Activated T-helper 1 cell treated with anti-CD3 and anti-CD28 coated beads, Interleukin-2, amount 50 U/mL, for 16 hours (primary cell): Measurements from ENCODE around the gene IQCH.
"Not testable (repeated sequence)": the region's sequence is repeated elsewhere in the genome, so short reads cannot be mapped to it uniquely, and the experiment has no call there.

Source experiments
- DNase-seq, 2 donors: peaks; one replicate each; pipeline ENCODE4 v3.0.0-alpha.2; 2020; ENCODE audit warnings: low read depth in 1 of 2, low spot score in 1 of 2

The IQCH gene

DNA sequence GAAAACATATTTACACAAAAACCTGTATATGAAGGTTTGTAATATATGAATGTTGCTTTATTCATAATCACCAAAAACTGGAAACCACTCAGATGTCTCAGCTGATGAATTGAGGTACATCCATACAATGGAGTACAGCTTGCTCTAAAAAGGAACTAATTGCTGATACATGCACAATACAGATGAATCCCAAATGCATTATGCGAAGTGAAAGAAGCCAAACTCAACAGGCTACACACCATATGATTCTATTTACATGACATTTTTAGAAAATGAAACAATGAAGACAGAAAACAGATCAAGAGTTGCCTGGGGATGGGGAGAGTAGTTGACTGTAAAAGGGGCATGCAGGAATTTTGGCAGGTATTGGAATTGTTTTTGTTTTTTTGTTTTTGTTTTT, 95.5 kb downstream of the IQCH start:
- DNase-seq, result no peak

DNA sequence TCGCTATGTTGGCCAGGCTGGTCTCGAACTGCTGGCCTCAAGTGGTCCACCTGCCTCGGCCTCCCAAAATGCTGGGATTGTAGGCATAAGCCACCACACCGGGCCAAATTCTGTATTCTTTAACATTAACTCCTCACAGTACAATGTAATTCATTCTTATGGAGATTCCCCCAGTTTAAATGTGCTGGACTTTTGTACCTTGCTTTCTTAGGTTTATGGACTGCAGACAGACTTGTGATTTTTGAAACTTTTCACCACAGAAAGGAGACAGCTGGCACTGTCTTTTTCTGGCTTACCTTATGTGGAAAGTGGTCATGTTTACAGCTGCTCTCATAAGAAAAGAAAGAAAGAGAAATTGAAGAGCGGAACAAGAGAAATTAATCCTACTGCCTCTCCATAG, 103.8 kb downstream of the IQCH start:
- no peak for DNase-seq

- DNase-seq, result no peak
Observed at GRCh38 chr15:67358812-67359211, 104.2 kb downstream of the IQCH start.

DNA sequence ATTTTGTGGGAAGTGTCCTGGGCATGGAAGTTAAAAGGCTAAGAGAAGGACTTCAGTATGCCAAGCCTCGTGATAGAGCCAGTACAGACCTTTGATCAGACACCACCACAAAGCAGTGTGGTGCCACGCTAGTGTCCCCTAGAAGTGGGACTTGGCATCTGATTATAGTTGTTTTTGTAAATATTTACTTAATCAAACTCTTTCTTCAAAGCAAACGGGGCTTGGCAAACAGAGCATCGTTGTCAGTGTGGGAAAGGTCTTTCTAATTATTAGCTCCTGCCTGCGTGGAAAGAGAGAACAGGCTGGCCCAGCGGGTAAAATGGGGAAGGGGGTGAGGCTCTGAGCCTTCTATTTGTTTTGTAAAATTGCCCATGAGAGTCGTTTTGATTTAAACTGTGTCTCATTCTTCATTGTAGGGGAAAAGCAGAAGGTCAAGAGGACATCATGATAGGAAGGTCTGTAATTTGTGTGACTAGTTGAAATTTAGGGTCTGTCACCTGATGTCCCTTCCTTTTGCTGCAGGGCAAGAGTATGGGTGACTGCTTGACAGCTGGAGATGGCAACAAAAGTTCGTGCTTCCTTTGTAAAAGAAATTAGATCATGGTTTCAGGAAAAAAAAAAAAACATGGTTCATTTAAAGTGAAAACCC, 105.0 kb downstream of the IQCH start:
- DNase-seq, result no peak

DNA sequence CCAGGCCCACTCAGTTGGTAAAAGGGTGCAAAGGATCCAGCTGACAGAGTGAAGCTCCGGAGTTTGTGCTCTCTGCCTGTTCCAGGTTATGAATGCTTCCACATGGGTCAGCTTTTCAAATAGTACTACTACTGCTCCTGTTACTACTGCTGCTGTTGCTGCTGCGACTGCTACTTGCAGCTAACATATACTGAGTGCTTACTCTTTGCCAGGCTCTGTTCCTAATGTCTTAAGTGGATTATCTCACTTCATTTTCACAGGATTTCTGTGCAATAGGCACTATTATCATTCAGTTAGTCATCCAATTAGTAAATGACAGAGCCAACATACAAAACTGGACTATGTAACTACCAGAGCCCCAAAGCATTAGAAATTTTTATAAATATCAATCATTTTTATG, 106.5 kb downstream of the IQCH start:
- DNase-seq, result no peak

- DNase-seq, result not testable (repeated sequence)
Observed at GRCh38 chr15:67363712-67364111, 109.1 kb downstream of the IQCH start.

- DNase-seq, result no peak
Observed at GRCh38 chr15:67365994-67366393, 111.4 kb downstream of the IQCH start.

DNA sequence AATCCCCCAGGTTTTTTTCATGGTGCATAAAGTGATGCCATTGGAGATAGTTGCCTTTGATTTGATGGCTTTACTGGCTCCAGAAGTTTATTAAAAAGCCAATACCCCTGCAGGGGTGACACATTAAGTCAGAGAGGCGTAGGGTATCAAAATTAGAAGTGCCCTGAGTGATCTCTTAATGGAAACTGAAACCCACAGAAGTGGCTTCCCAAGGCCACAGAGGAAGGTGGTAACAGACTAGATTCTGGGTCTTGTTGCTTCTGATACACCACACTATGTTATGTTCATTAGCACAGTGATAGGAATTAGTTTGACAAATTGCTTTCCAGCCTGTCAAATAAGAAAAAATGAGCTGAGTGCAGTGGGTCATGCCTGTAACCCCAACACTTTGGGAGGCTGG, 112.3 kb downstream of the IQCH start:
- DNase-seq, result no peak

GRCh38 chr15:67369359-67369998, 114.9 kb downstream of the IQCH start:
- DNase-seq, result no peak

DNA sequence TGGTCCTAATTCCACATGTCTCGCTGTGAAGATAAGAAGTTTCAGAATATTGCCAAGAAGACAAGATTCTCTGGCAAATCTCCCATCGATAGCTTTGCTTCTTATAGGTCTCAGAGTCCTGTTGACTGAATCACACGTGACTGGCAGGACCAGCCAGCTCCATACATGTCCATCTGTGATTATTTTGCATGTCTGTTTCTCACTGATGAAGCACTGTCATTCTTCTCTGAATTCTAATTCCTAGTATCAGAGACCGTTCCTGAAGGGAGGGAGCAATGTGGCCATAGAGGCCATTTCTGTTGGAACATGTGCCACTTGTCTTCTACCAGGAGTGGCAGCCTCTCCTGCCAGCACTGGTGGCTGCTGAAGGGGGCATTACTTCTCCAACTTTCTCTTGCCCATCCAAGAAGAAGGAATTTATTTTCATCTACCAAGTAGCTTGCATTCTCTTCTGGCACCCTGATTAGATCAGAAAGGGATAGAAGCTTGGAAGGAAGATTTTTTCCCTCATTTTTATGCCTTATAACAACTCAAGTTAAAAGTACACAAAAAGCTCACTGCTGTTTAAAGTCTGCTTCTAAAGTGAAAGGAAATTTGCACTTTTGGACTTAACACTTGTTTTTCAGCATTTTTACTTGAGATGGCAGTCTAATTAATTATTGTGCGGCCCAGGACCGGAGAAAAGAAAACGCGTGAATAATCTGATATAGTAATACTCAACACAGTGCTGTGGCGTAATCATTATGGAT, 115.8 kb downstream of the IQCH start:
- no peak for DNase-seq

DNA sequence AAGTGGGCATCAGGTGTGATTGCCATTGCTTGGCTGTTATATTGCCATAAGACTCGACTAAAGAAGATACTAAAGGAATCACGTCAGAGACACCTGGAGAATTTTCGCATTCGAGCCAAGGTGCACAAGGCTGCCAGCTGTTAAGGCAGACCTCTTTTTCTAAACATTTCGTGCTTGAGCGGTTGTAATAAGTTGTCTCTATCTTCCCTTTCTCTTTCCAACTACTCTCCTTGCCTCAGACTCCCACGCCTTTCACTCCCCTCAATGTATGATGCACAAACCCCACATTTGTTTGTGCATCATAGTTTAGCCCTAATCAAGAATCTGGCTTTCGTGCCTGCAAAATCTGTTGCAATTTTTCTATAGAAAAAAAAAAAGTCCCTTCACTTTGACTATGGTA, 118.0 kb downstream of the IQCH start:
- no peak for DNase-seq

GRCh38 chr15:67372986-67373675, 118.5 kb downstream of the IQCH start:
- no peak for DNase-seq

GRCh38 chr15:67373971-67374370, 119.4 kb downstream of the IQCH start:
- DNase-seq, result no peak

DNA sequence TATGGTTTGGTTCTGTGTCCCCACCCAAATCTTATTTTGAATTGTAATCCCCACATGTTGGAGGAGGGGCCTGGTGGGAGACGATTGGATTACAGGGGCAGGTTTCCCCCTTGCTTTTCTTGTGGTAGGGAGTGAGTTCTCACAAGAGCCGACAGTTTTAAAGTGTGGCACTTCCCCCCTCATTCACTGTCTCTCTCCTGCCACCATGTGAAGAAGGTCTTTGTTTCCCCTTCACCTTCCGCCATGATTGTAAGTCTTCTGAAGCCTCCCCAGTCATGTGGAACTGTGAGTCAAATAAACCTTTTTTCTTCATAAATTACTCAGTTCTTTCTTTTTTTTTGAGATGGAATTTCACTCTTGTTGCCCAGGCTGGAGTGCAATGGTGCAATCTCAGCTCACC, 124.9 kb downstream of the IQCH start:
- no peak for DNase-seq

DNA sequence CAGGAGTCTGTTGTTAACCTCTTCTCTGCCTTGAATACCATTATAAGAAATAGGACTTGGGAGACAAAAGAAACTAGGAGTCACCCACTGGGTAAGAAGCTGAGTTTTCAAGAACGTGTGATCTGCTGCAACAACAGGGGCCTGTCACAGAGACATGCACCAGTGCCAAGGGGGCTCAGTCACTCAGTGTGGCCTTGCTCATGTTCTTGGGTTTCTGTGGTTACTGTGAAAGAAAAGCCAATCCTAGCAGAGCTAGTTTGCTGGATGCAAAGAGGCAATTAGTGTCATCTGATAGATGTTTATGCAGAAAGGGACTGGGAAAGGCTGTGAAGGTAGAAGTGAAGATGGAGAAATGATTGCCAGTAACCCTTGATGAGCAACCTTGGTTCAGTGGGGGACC, 126.3 kb downstream of the IQCH start:
- DNase-seq, result no peak

GRCh38 chr15:67381416-67382045, 126.9 kb downstream of the IQCH start:
- DNase-seq, result no peak

GRCh38 chr15:67382723-67383122, 128.1 kb downstream of the IQCH start:
- no peak for DNase-seq

DNA sequence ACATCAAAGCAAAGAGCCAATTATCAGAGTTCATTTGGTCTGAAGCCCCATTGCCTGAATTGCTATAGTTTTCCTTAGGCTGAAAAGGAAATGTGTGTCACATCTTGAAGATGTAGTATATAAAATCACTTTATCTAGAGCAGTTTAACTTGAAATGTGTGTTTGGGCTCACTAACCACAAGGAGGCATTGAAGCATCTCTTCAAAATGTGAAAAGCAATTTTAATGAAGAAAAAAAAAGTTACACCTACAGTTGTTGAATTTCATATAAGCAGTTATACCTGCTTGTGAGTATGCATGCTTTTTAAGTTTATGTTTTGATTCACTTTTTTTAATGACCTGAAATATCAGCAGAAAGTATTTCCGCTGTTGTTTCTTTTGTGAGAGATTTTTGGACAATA, 129.3 kb downstream of the IQCH start:
- DNase-seq, result no peak

DNA sequence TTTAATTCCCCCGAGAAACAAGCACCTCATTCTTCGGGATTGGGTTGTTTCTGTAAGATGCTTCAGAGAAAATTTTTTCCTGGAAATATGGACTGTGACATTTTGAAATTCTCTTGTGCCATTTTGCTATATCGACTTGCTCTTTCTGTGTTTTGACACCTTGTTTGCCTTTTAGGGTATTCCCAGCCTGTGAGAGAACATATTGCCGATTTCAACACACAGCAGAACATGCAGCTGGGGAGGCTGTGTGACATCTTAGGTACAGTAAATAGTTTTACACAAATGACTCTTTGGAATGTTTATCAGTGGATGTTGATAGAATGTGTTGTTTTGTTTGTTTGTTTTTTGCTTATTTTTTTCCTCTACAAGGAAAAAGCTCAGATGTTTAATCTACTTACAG, 130.2 kb downstream of the IQCH start:
- DNase-seq, result no peak

GRCh38 chr15:67385971-67386370, 131.4 kb downstream of the IQCH start:
- no peak for DNase-seq

GRCh38 chr15:67386947-67387346, 132.4 kb downstream of the IQCH start:
- DNase-seq, result no peak
